NOMO-1 (cell line): ENCODE measurements around the gene CARD11.
A peak's percentile ranks its signal among the peaks of the same experiment; 100 is the strongest.
"Not testable (repeated sequence)": the region's sequence is repeated elsewhere in the genome, so short reads cannot be mapped to it uniquely, and the experiment has no call there.

Source experiments
- DNase-seq, 2 experiments: peaks; one replicate each; lab custom pipeline; 2025; ENCODE audit not compliant: unreplicated experiment in 2 of 2; lab: John Stamatoyannopoulos, UW

CARD11 gene

GRCh38 chr7:3065724-3066143 is 22.1 kb upstream of the CARD11 start:
- peak; percentile 14 to 18 for DNase-seq

- no peak for DNase-seq
Measured at GRCh38 chr7:3064067-3064466, 20.4 kb upstream of the CARD11 start.

GRCh38 chr7:3063016-3063753 is 19.5 kb upstream of the CARD11 start:
- no peak for DNase-seq

GRCh38 chr7:3057066-3057420 is 13.4 kb upstream of the CARD11 start:
- no peak for DNase-seq

DNA sequence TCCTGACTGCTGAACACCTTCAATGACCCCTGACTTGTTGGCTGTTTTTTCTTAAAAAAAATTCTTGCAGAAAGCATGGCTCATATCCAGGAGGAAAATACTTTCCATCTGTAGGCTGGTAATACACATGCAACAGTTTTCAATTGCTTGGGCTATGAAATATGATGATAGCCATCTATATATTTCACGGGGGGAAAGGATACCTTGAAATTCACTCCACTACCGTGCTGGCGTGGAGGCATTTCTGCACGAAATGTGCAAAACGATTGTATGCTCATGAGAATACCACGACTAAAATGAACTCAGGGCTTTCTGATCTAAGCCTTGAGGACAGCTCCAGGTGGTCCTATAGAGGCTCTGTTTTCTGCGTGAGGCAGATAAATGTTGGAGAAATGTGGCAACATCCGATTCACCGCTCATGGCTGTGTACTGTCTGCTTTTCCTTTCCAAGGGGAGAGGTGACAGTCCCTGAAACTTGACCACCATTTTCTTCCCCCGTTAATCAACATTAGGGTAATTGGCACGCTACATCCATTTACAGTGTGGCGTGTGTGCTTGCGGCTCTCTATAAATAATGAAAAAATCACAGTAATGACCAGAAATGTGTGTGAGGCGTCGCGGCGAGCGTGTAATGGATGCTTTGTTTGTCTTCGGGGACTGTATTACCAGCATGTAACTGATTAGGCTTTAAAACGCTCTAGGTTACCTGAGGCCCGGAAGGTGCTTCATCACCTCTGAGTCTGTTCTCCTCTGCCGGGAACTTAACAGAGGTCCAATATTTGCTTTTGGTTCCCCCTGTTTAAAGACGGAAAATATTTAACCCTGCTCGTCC is 12.8 kb upstream of the CARD11 start:
- no peak for DNase-seq

DNA sequence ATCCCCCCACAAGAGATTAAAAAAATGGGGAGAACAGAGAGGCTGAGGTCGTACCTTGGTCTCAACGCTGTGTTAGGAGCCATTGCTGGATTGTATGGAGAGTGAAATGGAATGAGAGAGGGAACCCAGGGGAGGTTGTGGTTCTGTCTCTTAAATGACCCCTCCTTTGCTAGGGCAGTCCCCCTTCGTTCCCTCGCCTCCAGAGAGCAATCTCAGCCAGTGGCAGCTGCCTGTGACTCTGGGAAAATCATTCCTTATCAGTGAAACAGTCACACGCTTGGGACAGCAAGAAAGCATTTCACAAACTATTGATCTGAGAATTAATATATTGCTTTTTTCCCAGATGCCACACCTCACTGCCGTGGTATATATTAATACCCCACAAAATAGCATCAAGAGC is 12.0 kb upstream of the CARD11 start:
- no peak for DNase-seq

DNA sequence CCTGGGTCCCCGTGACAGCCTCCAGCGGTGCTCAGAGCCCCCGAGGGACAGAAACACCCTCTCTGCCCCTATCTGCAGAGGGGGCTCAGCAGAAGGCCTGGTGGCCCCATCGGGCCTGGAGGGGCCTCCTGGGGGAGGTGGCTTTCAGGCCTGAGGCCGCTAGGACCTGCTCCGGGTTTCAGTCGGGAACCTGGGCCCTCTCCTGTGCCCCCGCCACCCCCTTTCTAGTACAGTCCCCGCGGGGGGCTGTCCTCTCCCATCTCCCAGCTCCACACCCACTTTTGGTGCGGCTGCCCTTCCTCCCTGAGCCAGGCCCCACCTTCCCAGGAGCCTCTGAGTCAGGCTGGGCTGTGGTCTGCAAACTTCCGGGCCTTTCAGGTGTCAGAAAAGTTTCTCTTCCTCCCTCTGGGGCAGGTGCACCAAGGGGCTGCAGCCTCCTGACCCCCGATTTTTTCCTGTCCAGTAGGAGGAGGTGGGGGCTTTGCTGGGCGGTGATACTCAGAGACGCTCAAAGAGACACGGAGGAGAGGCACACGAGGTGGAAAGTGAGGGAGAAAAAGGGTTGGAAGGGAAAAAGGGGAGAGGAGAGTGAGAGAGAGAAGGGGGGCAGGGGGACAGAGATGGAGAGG is 692 bp downstream of the CARD11 start:
- peak in 1 of 2 experiments; percentile 2 for DNase-seq

GRCh38 chr7:3041986-3042675 is 1.5 kb downstream of the CARD11 start:
- no peak for DNase-seq

DNA sequence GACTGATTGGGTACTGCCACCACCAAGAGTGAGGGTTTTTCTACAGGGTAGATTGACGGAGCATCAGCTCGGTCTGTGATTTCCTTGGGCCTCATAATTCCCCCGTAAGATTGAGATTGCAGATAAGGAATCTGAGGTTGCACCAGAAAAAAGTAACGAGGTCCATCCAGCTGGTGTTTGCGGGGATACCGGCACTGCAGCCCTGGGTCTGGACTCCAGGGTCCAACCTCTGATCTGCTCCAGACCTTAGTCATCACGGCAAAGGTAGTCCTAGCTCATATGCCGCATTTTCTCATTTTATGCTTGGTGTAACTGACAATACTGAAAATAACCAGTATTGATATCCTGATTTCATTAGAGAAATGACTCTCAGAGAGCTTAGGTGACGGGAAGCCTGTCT is 3.9 kb downstream of the CARD11 start:
- no peak for DNase-seq

DNA sequence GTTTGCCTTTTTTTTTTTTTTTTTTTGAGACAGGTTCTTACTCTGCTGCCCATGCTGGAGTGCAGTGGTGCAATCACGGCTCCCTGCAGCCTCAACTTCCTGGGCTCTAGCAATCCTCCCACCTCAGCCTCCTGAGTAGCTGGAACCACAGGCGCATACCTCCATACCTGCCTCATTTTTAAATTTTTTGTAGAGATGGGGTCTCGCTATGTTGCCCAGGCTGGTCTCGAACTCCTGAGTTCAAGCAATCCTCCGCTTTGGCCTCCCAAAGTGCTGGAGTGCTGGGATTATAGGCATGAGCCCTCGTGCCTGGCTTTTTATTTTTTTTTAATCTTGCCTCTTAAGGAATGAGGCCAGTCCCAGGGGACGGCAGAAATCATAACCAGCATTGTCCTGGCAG is 5.7 kb downstream of the CARD11 start:
- DNase-seq: not testable (repeated sequence)

- DNase-seq: peak in 1 of 2 experiments; percentile 7
Measured at GRCh38 chr7:3037259-3037658, 6.4 kb downstream of the CARD11 start.

DNA sequence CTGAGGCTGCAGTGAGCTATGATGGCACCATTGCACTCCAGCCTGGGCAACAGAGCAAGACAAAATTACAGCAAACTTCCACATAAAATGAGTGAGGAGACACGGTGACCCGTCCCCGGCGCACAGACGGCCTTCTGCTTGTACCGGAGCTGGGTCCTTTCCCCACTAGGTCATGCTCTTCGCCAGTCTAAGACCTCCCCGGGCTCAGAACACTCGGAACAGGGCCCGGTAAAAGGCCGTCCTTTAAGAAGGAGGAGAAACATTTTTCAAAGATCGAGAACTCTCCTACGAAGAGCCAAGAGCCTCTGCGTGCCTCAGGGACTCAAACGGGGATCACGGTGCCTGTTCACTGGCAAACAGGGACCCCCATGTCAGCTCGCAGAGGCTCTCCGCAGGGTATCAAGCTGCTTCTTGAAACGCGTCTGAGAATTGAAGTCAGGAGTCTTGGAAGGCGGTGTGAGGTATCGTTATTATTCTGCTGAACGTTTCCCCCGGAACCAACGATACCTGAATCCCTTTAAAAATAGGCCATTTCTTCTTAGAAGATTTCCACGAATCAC is 9.0 kb downstream of the CARD11 start:
- DNase-seq: no peak

DNA sequence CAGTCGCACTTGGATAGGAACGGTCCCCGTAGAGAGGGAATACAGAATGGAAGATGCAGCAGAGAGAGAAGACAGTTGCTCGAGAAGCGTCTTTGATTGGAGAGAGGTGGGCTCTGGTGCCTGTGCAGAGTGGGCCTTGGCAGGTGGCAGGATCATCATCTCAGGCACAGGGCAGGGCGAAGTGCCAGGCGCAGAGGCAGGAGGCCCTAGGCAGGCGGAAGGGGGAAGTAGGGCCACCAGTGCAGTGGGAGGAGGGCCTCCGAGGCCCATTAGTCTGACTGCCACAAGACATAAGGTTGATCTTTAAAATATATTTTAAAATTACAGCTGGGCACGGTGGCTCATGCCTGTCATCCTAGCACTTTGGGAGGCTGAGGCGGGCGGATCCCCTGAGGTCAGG is 10.1 kb downstream of the CARD11 start:
- no peak for DNase-seq

DNA sequence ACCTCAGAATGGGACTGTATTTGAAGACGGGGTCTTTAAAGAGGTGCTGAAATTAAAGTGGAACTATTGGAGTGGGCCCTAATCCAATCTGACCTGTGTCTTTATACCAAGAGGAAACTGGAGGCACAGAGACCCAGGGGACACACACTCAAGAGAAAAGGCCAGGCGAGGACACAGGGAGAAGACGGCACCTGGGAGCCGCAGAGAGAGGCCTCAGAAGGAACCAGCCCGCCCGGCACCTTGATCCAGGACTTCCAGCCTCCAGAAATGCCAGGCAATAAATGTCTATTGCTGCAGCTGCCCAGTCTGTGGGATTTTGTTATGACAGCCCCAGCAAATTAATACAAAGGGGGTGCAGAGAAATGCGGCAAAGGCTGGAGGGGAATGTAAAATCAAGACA is 10.5 kb downstream of the CARD11 start:
- DNase-seq: no peak

DNA sequence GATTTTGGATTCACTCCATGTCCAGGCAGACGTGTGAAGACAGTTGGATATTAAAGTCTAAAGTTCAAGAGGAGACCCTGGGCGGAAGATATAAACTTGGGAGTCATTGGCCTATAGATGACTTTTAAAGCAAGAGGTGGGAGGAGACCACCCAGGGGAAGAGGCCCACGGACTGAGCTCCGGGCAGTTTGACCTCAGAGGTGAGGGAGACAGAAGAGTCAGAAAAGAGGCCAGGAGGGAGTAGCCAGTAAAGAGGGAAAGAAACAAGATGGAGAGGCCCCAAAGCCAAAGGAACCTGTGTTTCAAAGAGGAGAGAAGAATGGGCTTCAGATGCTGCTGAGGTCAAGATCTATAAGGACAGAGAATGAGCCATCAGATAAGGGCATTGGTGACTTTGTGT is 11.4 kb downstream of the CARD11 start:
- DNase-seq: no peak

- DNase-seq: no peak
Measured at GRCh38 chr7:3029138-3029537, 14.5 kb downstream of the CARD11 start.

GRCh38 chr7:3028758-3029093 is 14.9 kb downstream of the CARD11 start:
- DNase-seq: no peak

DNA sequence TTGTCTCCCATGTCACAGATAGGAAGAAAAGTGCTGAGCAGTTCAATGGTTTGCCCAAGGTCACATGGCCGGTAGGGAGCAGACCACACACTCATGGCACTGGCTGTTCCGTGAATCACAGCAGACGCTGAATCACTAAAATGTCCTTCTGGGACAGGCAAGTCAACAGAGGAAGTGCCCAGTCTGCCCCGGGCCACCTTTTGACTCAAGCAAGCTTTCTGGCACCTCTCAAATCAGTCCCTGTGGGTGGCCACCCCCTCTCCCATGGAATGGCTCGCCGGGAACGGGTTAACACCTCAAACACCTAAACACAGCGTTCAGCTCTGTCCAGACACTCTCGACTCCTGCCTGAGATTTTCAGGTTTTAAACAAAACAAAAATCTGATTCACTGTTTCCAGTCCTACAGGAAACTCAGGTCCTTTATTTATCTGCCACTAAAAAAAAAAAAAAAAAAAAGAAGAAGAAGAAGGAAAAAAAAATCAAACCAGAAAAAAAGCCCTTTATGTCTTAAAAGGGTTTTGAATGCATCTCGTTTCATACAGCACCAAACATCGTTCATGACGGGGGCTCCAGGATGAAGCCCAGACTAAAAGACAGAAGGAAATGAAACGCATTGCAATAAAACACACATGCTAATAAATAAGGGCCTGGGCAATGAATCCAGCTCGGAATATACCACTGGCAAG is 15.5 kb downstream of the CARD11 start:
- DNase-seq: no peak

- no peak for DNase-seq
Measured at GRCh38 chr7:3027005-3027845, 16.4 kb downstream of the CARD11 start.

DNA sequence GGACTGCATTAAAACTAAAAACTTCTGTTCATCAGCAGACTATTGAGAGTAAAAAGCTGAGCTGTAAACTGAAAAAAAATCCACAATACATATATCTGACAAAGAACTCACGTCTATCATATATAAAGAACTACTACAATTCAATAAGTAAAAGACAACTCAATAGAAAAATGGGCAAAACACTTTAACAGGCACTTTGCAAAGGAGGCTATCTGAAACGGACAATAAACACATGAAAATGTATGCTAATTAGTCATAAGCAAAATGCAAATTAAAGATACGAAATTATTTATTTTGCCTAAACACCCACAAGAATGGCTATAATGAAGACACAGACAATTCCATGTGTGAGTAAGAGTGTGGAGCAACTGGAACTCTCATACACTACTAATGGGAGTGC is 18.1 kb downstream of the CARD11 start:
- DNase-seq: no peak
